Epithelial cell of esophagus (primary cell): ENCODE measurements around the gene FARP1.

Experiments
- DNase-seq: peaks from one replicate; pipeline ENCODE4 v3.0.0; 2010; ENCODE audit warnings: low read depth
- H3K4me3 ChIP-seq: 2 replicates; pipeline ENCODE4 v1.5.1; 2011; ENCODE audit warnings: mild to moderate bottlenecking, low read length, control low read depth
- TF ChIP-seq, protein P1 (sequence below): IDR thresholded peaks from 2 replicates; pipeline ENCODE4 v1.5.1; 2011; ENCODE audit warnings: low read depth, mild to moderate bottlenecking, low read length, control low read depth, inconsistent platforms; ENCODE audit not compliant: insufficient read depth; ENCODE audit errors: missing control alignments

The FARP1 gene

DNA sequence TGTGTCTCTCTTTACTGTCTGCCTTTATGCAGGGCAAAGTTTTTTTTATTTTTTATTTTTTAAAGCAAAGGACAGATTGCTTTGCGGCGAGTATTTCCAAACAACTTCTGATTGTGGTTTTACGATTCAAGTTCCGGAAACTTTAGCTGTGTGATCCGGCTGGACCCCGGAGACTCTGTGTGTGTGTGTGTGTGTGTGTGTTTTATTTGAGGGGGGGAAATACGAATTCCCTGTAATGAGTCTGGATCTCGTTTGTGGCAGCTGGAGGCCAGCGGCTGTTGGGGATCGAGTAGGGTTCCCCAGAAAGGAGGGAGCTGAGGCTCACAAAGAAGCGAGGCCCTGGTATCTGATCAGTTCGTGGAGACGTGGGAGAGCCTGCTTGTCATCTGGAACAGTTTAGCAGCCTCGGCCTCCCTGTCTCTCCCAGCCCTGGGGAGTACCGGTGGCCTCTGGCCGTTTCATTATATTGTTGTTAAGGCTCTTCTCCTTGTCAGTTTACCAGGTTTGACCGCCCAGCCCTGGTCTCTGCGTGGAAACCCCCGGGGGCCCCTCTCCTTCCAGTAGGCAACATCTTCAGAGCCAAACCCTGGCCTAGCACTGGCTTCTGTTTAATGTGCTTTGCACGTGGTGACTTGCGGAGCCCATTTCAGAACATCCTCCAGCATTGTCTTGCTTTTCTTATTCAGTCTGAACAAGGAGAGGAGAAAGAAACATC is 1.3 kb downstream of the FARP1 start:
- DNase-seq, result peak; percentile 31
- TF ChIP-seq, protein P1, sequence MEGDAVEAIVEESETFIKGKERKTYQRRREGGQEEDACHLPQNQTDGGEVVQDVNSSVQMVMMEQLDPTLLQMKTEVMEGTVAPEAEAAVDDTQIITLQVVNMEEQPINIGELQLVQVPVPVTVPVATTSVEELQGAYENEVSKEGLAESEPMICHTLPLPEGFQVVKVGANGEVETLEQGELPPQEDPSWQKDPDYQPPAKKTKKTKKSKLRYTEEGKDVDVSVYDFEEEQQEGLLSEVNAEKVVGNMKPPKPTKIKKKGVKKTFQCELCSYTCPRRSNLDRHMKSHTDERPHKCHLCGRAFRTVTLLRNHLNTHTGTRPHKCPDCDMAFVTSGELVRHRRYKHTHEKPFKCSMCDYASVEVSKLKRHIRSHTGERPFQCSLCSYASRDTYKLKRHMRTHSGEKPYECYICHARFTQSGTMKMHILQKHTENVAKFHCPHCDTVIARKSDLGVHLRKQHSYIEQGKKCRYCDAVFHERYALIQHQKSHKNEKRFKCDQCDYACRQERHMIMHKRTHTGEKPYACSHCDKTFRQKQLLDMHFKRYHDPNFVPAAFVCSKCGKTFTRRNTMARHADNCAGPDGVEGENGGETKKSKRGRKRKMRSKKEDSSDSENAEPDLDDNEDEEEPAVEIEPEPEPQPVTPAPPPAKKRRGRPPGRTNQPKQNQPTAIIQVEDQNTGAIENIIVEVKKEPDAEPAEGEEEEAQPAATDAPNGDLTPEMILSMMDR, result no peak
- H3K4me3 ChIP-seq, result peak overlapping the region; percentile 46

DNA sequence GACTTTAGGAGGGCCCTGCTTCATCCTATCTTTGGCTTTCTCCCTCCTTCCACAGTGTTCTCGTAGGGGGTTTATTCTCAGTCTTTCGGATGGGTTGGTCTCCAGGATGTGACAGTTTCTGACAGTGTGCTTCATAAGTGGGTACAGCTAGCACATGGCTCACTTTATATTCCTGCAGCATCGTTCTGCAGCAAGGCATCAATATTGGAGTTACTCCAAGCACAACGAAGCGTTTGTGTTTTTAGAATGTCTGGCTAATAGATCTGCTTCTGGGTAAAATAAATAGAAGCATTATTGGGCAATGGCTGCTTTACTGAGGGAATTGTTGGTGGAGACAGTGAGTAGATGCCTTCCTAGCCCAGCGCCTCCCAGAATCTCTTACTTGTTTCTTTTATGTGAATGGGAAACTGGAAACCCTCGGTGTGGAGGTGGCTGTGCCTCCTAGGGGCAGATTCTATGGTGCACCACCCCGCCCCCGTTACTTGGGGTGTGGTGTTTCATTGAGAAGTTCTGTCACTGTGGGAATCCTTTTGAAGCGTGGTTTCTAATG is 2.0 kb downstream of the FARP1 start:
- TF ChIP-seq, protein P1, result peak; percentile 34
- DNase-seq, result peak; percentile 50
- no peak overlapping the region for H3K4me3 ChIP-seq

DNA sequence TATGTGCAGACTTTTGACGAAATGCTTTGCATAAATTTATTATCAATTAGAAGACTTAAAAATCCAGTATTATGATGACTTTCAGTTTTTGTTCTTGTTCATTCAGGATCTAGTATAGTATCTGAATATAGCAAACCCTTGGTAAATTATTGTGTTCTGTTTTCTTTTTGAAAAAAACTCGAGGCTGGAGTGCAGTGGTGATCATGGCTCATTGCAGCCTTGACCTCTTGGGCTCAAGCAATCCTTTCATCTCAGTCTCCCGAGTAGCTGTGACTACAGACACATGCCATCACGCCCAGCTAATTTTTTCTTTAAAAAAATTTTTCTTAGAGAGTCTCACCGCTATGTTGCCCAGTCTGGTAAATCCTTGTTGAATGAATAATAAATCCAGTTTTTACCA is 4.6 kb downstream of the FARP1 start:
- TF ChIP-seq, protein P1, result no peak
- DNase-seq, result no peak

DNA sequence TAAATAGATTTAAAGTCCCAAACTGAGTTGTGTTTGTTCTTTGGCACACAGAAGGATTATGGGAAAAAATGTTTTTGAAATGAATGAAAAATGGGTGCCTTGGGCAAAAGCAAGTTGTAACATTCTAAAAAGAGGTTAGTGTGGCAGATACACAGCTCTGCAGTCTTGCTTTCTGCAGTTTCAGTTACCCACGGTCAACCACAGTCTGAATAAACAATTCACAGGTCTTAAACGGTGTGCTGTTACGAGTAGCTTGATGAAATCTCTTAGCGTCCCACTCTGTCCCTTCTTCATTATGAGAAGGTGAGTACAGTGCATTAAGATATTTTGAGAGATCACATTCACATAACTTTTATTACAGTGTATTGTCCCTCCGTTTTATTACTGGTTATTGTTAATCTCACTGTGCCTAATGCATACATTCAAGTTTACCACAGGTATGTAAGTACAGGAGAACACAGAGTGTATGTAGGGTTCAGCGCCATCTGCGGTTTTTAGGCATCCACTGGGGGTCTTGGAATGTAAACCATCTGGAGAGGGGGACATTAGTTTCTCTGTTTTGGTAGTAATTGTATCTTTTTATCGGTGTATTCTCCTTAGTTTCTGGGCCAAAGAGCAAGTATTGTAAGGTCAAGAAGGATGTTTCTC is 8.1 kb downstream of the FARP1 start:
- DNase-seq, result no peak

More for the DNA sequence above, 4.6 kb downstream of the FARP1 start:
- no peak overlapping the region for H3K4me3 ChIP-seq

DNA sequence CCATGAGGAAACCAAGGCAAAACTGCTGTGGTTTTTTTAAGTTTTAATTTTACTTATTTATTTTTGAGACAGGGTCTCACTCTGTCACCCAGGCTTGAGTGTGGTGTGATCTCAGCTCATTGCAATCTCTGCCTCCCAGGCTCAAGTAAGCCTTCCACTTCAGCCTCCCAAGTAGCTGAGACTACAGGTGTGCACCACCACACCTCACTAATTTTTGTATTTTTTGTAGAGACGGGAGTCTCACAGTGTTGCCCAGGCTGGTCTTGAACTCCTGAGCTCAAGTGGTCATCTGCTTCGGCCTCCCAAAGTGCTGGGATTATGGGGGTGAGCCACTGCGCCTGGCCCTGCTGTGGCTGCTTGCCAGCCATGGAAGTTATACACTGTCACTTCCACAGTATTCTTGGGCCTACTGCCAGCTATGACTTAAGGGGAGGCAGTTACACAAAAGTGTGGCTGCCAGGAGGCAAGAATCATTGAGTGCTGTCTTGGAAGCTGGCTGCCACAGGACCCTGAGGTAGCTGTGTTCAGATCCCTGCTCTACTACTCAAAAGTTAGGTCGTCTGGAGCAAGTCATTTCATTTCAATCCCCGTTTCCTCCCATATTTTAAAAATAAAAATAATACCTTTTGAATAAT is 12.7 kb downstream of the FARP1 start:
- no peak overlapping the region for H3K4me3 ChIP-seq
- DNase-seq, result peak; percentile 40
- TF ChIP-seq, protein P1, result no peak

More for the DNA sequence above, 8.1 kb downstream of the FARP1 start:
- H3K4me3 ChIP-seq, result no peak overlapping the region
- TF ChIP-seq, protein P1, result no peak

DNA sequence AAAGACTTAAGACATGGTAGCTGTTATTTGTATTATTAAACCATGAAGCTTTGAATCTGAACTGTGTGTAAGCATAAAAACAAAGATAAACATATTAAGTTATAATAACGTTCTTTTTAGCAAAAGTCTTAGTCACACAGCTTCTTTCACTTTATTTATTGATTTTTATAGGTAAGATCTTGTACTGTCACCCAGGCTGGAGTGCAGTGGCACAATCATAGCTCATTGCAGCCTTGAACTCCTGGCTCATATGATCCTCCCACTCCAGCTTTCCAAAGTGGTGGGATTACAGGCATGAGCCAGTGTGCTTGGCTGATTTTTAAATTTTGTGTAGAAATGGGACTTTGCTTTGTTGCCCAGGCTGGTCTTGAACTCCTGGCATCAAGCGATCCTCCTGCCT is 13.4 kb downstream of the FARP1 start:
- DNase-seq, result no peak
- TF ChIP-seq, protein P1, result no peak
- H3K4me3 ChIP-seq, result no peak overlapping the region
